ENCODE results near the gene CDK14.

DNA sequence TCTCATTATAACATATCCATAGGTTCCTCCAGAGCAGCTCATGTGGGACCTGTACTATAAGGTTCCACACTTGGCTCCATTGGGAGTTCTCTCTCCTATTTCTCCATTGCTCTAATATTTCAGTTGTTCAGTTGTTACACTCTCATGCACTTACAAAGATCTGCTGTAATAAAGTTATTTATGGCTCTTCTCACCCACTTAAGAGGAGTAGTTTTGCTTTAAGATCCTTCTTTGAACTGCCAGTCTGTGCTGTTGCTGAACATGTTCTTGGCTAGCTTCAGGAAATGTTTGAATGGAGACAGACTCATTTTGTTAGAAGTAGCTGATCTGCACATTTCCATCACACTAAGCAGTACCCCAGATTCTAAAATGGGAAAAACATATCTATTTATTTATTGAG, 250.1 kb downstream of the CDK14 start:
- TF ChIP-seq EZH2 (IDR thresholded peaks at IDR 0.05; ENCODE audit: borderline replicate concordance, low read depth, low read length, severe bottlenecking), result no peak
- no peak for TF ChIP-seq CTCF (IDR thresholded peaks at IDR 0.05; ENCODE audit: borderline replicate concordance, extremely low read depth, low read length, poor library complexity, severe bottlenecking)

Measured in DND-41 (cell line).